Upper lobe of right lung (tissue), 1 donor: ENCODE data around the gene CCP110. TPM values are rescaled to one million over a fixed set of nuclear protein-coding genes. Genes with fewer than 3 reads are reported as not detected.

ENCODE experiments used
- ATAC-seq: fragments of 200-7000 bp; cut with Tn5 transposase; one replicate; pipeline ENCODE4 v1.9.1; 2020; ENCODE audit warnings: mild to moderate bottlenecking, moderate library complexity
- DNase-seq: peaks from one replicate; pipeline ENCODE4 v3.0.0-alpha.2; 2020
- H3K27ac ChIP-seq: fragments of 200-600 bp; one replicate; pipeline ENCODE4 v1.8.0; 2022
- H3K27me3 ChIP-seq: fragments of 200-600 bp; one replicate; pipeline ENCODE4 v1.8.0; 2022; ENCODE audit warnings: mild to moderate bottlenecking
- H3K36me3 ChIP-seq: fragments of 200-600 bp; one replicate; pipeline ENCODE4 v1.8.0; 2022
- H3K4me1 ChIP-seq: fragments of 200-600 bp; one replicate; pipeline ENCODE4 v1.8.0; 2022
- H3K4me3 ChIP-seq: fragments of 200-600 bp; one replicate; pipeline ENCODE4 v1.8.0; 2022; ENCODE audit warnings: mild to moderate bottlenecking
- H3K9me3 ChIP-seq: fragments of 200-600 bp; one replicate; pipeline ENCODE4 v1.8.0; 2022
- intact Hi-C: fragments of 100-400 bp; cut with DNase I; formaldehyde crosslinking; loops from one replicate; pipeline ENCODE4 v1.11.0; 2022
- long read RNA-seq: library from polyadenylated mRNA; unstranded; transcript quantifications from one replicate; pipeline ENCODE4 v2.0.0, GENCODE V29; 2021
- total RNA-seq: library from RNA; stranded (reverse); fragmentation: NEBNext Ultra II Directional; extraction: Animal tissue kit (Norgen Biotek cat#: 25700); gene quantifications from one replicate; pipeline ENCODE4 v1.2.1, GENCODE V29; 2021
- TF ChIP-seq, protein P1 (sequence below): fragments of 200-600 bp; IDR thresholded peaks from one replicate; pipeline ENCODE4 v1.8.0; 2022; ENCODE audit warnings: antibody characterized with exemption
- donor health status: DM: no; HTN: yes; CAD: no; lungs with severe emphysema.

CCP110 gene, protein sequence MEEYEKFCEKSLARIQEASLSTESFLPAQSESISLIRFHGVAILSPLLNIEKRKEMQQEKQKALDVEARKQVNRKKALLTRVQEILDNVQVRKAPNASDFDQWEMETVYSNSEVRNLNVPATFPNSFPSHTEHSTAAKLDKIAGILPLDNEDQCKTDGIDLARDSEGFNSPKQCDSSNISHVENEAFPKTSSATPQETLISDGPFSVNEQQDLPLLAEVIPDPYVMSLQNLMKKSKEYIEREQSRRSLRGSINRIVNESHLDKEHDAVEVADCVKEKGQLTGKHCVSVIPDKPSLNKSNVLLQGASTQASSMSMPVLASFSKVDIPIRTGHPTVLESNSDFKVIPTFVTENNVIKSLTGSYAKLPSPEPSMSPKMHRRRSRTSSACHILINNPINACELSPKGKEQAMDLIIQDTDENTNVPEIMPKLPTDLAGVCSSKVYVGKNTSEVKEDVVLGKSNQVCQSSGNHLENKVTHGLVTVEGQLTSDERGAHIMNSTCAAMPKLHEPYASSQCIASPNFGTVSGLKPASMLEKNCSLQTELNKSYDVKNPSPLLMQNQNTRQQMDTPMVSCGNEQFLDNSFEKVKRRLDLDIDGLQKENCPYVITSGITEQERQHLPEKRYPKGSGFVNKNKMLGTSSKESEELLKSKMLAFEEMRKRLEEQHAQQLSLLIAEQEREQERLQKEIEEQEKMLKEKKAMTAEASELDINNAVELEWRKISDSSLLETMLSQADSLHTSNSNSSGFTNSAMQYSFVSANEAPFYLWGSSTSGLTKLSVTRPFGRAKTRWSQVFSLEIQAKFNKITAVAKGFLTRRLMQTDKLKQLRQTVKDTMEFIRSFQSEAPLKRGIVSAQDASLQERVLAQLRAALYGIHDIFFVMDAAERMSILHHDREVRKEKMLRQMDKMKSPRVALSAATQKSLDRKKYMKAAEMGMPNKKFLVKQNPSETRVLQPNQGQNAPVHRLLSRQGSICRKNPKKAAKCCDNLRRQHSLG
- 16.6 TPM for total RNA-seq
- long read RNA-seq, full-length matches to known transcripts = 5 of 21 reads
- long read RNA-seq, partial matches to known transcripts = 10 of 21 reads
- long read RNA-seq, other reads (novel, unspliced or antisense) = 6 of 21 reads

DNA sequence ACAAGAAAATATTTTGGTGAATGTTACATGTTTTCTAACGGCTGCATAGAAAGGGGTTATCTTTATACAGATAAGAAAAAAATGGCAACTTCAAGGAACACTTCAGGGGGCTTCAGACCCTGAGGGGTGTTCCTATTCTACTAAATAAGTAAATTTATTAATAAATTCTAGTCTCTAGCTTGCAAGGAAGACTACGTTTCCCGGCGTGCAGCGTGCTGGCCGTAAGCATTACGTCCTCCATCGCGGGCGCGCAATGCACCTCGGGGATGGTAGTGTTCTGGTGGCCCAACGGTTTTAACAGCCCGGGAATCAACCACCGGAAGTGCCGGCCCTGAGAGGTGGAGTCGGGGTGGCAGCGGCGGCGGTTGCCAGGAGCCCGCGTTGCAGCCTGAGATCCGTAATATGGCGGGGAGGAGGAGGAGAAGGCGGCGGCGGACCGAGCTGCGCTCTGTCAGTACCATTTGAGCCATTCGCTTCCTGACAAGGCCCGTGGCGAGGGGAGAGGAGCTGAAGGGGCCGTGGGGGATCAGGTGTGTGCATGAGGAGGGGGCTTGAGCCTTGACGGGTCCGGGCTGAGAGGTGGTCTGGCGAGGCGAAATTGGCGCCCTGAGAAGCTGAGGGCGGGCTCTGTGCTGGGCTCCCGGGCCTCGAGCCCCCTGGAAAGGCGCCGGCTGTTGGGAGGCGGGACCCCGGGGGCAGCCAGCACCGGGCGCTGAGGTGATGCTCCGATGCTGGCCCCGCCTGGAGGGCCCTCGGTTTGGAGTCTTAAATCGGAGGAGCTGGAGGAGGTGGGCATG lies at the start of gene CCP110:
CCP110 (plus strand) TSS at position 384 of the 797 bp plus-strand sequence. CDS start 3,940 bp downstream, outside the sequence.
- DNase-seq (peak; percentile 99), ATAC-seq (peak; percentile 92)
- no peaks in the 10 kb centered on the region for H3K27me3 ChIP-seq
- H3K4me3 ChIP-seq = peak within 1 kb of the TSS; percentile 88
- peaks cover 34% of the 10 kb centered on the region for H3K4me1 ChIP-seq
- TF ChIP-seq, protein P1, sequence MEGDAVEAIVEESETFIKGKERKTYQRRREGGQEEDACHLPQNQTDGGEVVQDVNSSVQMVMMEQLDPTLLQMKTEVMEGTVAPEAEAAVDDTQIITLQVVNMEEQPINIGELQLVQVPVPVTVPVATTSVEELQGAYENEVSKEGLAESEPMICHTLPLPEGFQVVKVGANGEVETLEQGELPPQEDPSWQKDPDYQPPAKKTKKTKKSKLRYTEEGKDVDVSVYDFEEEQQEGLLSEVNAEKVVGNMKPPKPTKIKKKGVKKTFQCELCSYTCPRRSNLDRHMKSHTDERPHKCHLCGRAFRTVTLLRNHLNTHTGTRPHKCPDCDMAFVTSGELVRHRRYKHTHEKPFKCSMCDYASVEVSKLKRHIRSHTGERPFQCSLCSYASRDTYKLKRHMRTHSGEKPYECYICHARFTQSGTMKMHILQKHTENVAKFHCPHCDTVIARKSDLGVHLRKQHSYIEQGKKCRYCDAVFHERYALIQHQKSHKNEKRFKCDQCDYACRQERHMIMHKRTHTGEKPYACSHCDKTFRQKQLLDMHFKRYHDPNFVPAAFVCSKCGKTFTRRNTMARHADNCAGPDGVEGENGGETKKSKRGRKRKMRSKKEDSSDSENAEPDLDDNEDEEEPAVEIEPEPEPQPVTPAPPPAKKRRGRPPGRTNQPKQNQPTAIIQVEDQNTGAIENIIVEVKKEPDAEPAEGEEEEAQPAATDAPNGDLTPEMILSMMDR = no peak
- H3K27ac ChIP-seq = peak within 1 kb of the TSS; percentile 87
- H3K36me3 ChIP-seq = peaks cover 10% of the 10 kb centered on the region
- intact Hi-C loops = no loop called here
- H3K9me3 ChIP-seq = no peaks in the 10 kb centered on the region

DNA sequence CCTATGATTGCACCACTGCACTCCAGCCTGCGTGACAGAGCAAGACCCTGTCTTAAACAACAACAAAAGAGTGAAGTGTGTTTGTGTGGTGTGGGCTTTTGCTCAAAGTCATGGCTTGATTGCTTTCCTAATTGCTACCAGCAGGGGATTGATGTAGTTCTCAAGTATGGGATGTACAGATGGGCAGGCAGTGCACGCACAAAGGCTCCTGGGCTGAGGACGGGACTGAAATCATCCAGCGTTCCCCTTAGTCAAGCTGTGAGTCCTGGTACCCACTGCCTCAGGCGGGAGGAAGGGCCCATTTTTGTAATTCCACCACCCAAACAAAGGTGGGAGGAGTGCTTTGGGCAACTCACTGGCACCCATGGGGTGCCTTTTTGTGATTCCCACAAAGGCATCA lies 49.1 kb upstream of the CCP110 start:
- peaks cover 3% of the 10 kb centered on the region for H3K36me3 ChIP-seq
- no peak overlapping the region for H3K27ac ChIP-seq
- H3K9me3 ChIP-seq = no peaks in the 10 kb centered on the region
- H3K4me3 ChIP-seq = no peak overlapping the region
- no peaks in the 10 kb centered on the region for H3K4me1 ChIP-seq
- DNase-seq = no peak
- TF ChIP-seq, protein P1 = no peak
- H3K27me3 ChIP-seq = no peaks in the 10 kb centered on the region
- no peak for ATAC-seq
- intact Hi-C loops = no loop called here

DNA sequence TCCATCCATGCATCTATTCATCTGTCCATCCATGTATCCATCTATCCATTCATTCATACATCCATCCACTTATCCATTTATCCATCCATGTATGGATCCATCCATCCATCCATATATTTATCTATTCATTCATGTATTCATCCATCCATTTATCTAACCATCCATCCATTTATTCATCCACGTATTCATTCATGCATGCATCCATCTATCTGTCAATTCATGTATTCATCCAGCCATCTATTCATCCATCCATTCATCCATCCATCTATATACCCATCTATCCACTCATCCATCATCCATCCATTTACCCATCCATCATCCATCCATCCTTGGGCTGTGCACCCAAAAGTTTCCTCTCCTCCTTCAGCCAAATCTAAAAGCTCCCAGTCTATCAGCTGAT lies 45.2 kb upstream of the CCP110 start:
- no peak overlapping the region for H3K4me3 ChIP-seq
- ATAC-seq (no peak), DNase-seq (no peak)
- intact Hi-C loops = no loop called here
- peaks cover 8% of the 10 kb centered on the region for H3K36me3 ChIP-seq
- TF ChIP-seq, protein P1 = no peak
- no peaks in the 10 kb centered on the region for H3K27me3 ChIP-seq
- no peaks in the 10 kb centered on the region for H3K9me3 ChIP-seq
- H3K4me1 ChIP-seq = no peaks in the 10 kb centered on the region
- H3K27ac ChIP-seq = no peak overlapping the region

DNA sequence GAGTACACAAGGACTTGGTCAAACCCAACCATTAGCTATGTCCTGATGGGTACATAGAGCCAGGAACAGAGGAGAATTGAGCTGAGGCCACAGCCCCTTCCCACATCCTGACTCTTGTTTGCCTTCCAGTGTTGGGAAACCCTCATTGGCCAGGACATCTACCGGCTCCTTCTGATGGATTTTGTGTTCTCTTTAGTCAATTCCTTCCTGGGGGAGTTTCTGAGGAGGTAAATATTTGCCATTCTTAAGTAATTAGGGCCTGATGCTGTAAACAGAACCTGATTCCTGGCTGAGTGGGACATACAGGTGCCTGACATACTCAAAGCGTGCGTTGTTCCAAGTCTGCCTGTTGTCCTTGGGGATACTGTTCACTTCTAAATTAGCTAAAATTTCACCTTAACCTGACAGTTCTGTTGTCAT lies 44.4 kb upstream of the CCP110 start:
- TF ChIP-seq, protein P1 = no peak
- Histone ChIP-seq H3K4me1 (no peaks in the 10 kb centered on the region), H3K27me3 (no peaks in the 10 kb centered on the region), H3K27ac (no peak overlapping the region), H3K4me3 (no peak overlapping the region), H3K9me3 (no peaks in the 10 kb centered on the region), H3K36me3 (peaks cover 8% of the 10 kb centered on the region)
- peak; percentile 61 for ATAC-seq
- intact Hi-C loops = no loop called here
- no peak for DNase-seq

DNA sequence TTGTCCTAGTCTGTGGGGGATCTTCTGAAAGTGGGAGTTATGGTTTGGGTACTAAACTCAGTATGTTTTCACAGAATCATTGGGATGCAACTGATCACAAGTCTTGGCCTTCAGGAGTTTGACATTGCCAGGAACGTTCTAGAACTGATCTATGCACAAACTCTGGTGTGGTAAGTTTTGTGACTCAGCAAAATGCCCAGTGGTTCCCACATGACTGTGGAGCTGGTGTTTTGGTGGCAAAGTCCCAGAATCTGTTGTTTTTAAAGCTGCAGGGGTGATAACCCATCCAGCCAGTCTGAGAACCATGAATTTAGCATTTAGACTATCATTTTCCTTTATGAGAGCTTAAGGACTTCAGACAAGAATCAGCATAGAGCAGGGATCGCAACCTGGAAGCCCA lies 42.4 kb upstream of the CCP110 start:
- TF ChIP-seq, protein P1 = no peak
- no peak for ATAC-seq
- no peaks in the 10 kb centered on the region for H3K27me3 ChIP-seq
- DNase-seq = no peak
- no peaks in the 10 kb centered on the region for H3K4me1 ChIP-seq
- no peak overlapping the region for H3K27ac ChIP-seq
- H3K36me3 ChIP-seq = peaks cover 14% of the 10 kb centered on the region
- intact Hi-C loops = no loop called here
- H3K4me3 ChIP-seq = no peak overlapping the region
- H3K9me3 ChIP-seq = no peaks in the 10 kb centered on the region
